ENCODE results near the gene CPPED1.

DNA sequence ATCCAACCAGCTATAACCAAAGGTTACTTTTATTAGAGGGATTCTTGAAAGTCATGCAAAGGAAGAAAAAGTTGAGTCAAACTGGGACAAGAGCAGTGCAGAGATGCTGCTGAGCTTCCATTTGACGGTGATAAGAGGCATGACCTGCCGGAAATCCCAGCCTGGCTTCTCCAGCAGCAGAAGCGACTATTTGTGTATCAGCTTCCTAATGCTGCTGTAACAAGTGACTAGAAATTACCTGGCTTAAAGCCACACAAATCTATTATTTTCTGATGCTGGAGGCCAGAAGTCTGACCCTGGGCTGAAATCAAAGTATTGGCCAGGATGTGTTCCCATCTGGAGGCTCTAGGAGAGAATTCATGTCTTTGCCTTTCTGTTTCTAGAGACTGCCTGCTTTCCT, 41.6 kb upstream of the CPPED1 start:
- no peak for TF ChIP-seq POLR2A (IDR thresholded peaks at IDR 0.05)
- TF ChIP-seq, protein P1, sequence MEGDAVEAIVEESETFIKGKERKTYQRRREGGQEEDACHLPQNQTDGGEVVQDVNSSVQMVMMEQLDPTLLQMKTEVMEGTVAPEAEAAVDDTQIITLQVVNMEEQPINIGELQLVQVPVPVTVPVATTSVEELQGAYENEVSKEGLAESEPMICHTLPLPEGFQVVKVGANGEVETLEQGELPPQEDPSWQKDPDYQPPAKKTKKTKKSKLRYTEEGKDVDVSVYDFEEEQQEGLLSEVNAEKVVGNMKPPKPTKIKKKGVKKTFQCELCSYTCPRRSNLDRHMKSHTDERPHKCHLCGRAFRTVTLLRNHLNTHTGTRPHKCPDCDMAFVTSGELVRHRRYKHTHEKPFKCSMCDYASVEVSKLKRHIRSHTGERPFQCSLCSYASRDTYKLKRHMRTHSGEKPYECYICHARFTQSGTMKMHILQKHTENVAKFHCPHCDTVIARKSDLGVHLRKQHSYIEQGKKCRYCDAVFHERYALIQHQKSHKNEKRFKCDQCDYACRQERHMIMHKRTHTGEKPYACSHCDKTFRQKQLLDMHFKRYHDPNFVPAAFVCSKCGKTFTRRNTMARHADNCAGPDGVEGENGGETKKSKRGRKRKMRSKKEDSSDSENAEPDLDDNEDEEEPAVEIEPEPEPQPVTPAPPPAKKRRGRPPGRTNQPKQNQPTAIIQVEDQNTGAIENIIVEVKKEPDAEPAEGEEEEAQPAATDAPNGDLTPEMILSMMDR (IDR thresholded peaks at IDR 0.05), result no peak
- no peak for TF ChIP-seq POLR2AphosphoS5 (IDR thresholded peaks at IDR 0.05)

Measured in sigmoid colon (tissue), 4 donors.